ENCODE results near the gene DERL3.

- TF ChIP-seq SIN3A (IDR thresholded peaks at IDR 0.05; ENCODE audit: borderline replicate concordance, insufficient read depth, low read length) (no peak), POLR2AphosphoS5 (IDR thresholded peaks at IDR 0.05; ENCODE audit: low read depth, low read length) (no peak), REST (IDR thresholded peaks at IDR 0.05; ENCODE audit: insufficient read depth in 1 of 2, low read depth in 2 of 2, low read length in 2 of 2) (no peak), TAF1 (IDR thresholded peaks at IDR 0.05; ENCODE audit: borderline replicate concordance, insufficient read depth, low read length) (no peak)
Observed at GRCh38 chr22:23800297-23801237, 38.2 kb downstream of the DERL3 start.
